ENCODE results near the gene AGAP1.

The AGAP1 gene

DNA sequence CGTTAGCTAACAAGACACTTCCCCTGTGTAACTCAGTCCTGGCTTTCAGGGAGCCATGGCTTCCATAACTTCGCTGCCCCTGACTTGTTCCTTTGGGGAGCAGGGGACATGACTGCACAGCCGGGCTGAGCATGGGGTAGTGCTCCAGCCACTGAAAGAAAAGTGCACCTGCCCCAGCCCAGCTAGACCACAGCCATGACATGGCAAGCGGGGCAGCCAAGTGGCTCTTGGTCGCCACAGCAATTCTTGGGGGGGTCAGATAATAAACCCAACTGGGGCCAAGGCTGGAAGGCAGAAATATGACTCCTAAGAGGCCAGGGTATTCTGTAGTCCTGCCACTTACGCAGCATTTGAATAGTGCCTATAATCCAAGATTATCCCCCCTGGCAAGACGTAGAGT is 385.3 kb downstream of the AGAP1 start:
- no peak for DNase-seq (ENCODE audit: low spot score)

DNA sequence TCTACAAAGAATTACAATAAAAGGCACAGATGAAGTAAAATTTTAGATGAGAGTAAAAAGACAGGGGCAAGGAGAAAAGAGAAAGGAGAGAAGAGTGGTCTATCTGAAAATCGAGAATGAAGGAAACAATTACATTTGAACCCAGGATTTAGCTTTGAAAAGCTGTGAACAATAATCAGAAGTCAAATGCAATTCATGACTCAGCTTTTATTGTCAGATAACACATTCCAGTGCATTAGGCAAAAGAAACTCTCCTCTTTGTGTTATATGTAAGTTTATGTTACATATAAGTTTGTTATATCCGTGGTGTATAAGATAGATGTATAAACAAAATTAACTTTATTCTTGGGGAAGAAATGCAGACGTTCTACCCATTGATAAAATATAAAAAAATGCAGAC is 389.8 kb downstream of the AGAP1 start:
- DNase-seq (ENCODE audit: low spot score) = no peak

DNA sequence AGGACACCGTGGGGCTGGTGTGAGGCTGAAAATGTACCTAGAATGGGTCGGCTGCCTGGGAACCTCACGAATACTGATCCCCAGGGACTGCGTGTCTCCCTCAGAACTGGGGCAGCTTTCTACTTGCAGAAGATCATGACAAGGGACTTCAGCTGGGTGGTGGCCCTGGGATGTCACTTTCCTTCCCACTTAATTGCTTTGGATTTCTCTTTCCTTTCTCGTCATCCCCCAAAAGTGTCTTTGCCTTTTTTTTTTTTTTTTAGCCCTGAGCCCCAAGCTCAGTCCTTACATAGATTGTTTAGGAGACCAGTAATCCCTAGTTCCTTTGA is 395.4 kb downstream of the AGAP1 start:
- DNase-seq (ENCODE audit: low spot score) = no peak

DNA sequence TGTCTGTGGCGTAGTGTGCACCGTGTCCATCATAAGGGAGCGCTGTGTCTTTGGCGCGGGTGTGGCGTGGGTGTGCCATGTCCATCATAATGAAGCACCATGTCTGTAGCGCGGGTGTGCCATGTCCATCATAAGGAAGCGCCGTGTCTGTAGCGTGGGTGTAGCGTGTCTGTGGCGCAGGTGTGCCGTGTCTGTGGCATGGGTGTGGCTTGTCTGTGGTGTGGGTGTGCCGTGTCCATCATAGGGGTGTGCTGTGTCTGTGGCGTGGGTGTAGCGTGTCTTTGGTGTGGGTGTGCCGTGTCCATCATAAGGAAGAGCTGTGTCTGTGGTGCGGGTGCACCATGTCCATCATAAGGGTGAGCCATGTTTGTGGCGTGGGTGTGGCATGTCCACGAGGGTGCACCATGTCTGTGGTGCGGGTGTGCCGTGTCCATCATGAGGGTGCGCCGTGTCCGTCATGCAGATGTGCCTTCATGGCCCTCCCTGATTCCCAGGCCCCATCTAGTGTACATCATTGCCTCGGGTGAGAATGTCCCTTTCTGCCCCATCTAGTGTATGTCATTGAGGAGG is 399.4 kb downstream of the AGAP1 start:
- DNase-seq (ENCODE audit: low spot score) = no peak

DNA sequence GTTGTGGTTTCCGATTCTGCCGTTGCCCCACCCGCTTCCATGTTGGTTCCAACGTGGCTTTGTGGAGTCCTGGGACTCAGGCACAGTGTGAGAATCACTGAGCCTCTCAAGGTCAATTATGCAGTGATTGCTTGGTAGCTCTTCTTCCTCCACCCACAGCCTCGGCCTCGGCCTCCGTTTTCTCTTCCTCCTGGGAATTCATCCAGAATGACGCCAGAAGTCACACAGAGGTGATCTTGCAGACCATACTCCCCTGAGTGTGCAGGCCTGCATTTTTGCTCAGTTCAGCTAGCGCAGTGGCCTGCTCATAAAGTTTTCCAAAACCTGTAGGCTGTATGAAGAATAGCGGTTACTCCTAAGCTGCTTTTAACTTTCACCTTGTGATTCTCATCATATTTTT is 401.0 kb downstream of the AGAP1 start:
- no peak for DNase-seq (ENCODE audit: low spot score)

DNA sequence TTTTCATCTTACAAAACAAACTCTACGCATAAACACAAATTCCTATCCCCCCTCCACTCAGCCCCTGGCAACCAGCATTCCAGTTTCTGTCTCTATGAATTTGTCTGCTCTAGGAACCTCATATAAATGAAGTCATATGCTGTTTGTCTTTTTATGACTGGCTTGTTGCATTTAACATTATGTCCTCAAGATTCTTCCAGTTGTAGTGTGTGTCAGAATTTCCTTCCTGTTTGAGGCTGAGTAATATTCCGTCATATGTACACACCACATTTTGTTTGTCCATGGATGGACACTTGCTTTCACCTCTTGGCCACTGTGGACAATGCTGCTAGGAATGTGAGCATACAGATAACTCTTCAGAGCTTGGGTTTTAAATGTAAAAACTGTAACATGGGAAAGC is 402.2 kb downstream of the AGAP1 start:
- no peak for DNase-seq (ENCODE audit: low spot score)

DNA sequence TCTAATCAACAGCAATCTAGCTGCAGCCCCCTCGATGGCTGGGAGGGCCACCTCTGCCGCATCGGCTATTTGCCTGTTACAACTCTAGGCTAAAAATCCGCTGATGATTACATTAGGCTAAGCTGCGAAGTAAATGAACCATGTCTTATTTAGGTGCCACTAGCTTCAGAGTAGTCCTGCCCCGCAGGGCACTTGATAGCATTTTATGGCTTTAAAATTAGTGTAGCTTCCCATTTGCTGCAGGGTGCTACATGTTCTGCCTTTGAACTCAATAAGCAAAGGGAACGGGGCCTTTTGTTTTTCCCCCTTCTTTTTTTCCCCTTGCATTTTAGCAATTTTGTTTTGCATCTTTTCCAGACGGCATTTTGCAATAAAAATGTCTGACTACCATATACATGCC is 404.1 kb downstream of the AGAP1 start:
- DNase-seq (ENCODE audit: low spot score) = no peak

DNA sequence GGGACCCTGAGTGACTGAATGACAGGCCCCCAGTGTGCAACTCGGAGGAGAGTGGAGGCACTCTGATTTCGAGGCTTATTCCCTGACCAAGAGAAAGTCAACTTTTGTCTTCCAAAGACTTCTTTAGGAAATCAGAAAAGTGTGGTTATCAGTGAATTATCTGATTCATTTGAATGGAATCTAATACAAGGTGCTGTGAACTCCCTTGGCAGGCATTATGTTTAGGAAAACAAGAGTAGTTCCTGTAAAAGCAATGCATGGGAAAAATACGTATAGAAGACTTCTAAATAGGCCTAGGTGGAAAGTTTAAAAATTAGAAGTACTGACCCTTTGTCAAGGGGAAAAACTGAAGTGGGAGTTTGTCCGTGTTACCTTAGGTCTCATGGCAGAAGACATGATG is 404.9 kb downstream of the AGAP1 start:
- no peak for DNase-seq (ENCODE audit: low spot score)

DNA sequence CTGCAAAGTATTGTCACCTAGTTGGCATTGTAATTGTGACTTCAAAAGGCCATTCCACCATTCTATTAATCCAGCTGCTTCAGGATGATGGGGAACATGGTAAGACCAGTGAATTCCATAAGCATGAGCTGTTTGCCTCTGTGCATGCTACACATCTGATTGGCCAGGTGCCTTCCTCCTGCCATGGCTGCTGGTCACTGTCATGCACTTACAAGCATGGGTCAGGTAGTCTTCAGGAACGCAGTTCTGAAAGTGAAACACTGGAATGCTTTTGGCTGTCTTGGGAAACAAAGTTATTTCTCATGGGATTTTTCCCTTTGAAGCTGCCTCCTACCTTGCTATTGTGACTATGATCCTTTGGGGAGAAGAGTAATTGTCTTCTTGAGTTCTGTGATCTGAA is 406.8 kb downstream of the AGAP1 start:
- no peak for DNase-seq (ENCODE audit: low spot score)

DNA sequence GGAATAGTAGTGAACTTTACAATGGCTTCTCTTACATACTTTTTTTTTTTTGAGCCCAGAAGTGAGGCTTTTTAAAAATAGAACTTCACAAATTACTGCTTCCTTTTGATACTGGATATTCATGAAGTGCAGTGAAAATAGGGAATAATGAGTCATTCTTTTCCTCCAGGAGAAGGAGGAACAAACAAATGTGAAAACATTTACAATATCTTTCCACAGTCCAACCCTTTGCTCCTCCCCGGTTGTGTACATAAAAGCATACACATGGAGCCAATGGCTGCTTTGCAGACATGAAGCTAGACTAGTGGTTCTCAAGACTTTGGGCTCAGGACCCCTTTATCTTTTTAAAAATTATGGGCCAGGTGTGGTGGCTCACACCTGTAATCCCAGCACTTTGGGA is 407.4 kb downstream of the AGAP1 start:
- no peak for DNase-seq (ENCODE audit: low spot score)

DNA sequence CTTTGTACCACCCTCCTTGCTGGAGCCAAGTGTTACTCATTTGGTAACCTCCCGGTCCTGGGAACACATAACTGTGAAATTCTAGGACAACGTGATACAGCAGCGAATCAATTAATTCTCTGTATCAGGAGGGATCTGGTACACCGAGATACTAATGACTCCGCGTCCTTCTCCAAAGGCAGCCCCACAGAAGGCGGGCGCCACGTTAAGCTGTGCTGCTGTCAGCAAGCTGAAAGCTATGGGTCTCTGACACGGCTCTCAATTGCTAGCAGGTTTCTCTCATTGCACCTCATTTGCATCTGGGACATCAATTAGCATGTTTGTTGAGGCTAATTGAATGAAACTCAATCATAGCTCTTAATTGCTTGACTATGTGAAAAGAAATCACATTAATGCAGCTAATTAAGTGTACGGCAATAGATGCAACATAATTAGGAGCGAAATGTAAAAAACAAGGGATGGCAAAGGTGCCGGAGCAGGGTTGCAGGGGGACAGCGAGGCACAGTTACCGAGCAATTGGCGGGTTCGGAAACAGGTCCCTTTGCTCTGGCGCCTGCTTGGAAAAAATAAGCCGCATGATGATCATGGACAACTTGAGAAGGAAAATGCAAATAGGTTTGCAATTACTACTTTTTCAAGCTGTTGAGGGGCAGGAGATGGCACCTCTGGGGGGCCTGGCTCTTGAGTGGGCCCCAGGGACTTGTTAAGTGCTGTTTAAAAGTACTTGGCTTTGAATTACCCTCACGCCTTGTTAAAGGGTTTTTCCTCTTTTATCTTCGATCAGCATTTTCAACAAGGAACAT is 410.1 kb downstream of the AGAP1 start:
- no peak for DNase-seq (ENCODE audit: low spot score)

DNA sequence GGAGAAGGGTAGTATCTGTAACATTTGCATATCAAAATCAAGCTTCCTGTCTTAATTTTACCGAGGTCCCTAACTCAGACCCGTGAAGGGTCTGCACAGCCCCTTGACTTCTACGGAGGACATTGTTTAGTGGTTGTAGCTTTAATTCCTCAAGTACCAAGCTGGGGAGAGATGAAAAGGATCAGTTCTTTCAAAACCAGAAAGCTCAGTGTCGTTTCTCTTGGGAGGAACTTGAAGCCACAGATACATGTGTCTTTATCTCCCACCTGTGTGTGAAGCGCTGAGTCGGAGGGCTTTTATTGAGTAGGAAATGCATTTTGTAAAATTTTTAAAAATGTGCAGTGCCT is 410.7 kb downstream of the AGAP1 start:
- no peak for DNase-seq (ENCODE audit: low spot score)

DNA sequence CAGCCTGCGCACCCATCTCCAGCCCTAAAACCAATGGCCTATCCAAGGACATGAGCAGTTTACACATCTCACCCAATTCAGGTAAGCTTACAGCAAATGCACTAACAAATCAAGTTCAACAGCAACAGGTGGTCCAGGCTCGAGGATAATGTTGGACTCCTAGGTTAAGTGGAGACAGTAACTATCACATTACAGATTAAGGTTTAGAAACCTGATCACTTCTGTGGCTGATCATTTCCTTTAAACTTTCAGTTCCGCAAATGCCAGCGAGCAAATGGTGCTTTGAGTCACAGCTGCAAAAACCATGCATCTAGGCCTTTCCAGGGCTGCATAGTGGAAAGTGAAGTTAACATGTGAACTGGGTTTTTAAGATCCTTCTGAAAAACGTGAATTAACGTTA is 415.0 kb downstream of the AGAP1 start:
- DNase-seq (ENCODE audit: low spot score) = no peak

DNA sequence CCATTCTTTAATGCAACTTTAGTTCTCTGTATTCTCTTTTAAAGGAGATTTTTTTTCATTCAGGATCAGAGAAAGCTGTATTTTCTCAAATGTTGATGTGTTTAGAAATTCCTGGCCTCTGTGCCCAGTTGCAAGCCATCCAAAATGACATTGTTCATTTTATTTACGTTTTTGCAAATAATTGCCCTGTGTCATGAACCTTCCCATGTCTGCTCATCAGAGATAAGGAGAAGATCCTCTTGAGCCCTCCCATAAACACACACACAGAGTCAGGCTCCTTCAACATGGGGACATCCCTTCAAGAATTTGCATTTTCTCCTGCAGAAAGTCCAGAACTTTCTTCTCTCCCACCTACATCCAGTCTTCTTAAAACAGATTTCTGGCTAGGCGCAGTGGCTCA is 415.5 kb downstream of the AGAP1 start:
- DNase-seq (ENCODE audit: low spot score) = no peak

DNA sequence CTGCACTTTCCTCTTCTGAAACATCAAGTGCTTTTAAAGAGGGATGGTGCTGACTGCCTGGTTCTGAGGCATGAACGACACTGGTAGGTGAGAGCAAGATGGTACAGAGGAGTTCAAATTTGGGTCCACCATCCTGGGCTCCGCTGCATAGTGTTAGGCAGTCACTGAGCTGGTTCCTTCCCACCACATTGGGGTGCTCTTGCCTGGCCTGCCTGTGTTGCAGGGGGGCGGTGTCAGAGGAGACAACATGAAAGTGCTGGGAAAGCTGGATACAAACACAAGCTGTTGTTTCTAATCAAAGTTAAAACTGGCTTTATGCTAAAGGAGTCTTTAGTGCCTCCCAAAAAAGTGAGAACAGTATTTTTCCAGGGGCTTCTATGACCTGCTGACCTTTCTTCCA is 416.2 kb downstream of the AGAP1 start:
- DNase-seq (ENCODE audit: low spot score) = no peak

DNA sequence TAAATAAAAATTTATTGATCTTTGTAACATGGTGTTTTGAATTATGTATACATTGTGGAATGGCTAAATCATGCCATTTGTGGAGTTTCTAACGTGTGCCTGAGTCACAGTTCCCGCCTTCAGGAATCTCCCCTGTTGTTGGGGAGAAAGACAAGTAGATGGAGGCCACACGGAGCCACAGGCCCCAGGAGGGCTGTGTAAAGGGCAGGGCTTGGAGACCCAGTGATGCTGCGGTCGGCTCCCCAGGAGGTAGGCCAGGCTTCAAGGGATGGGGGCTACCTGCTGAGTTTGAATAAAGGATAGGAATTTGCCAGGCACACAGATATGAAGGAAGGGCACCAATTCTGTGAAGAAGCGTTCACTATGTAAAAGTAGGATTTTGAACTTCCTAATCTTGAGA is 417.3 kb downstream of the AGAP1 start:
- no peak for DNase-seq (ENCODE audit: low spot score)

DNA sequence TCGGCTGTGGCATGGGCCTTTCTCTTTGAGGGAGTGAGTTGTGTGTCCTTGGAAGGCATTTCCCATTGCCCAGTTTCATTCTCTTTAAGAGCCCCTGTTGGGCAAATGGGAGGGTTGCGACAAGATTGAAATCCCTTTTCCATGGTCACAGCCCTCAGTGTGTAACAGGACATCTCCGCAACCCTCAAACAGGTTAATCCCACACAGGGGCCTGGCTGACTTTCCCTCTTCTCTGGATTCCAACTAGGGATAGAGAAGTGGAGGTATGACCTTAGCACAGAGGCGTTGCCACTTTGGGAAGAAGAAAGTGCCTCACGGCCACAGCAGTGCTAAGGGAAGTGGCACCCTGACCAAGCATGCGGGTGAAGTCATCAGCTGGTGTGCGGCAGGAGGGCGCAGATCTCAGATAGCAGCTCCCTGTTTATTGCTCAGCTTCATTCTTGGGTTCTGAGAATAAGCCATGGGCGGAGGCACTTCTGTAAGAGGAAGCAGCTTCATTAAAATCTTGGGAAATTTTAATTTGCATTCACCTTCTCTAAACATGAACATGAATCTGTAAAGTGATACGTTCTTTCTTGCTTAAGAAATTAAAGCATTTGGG is 417.9 kb downstream of the AGAP1 start:
- DNase-seq (ENCODE audit: low spot score) = no peak

DNA sequence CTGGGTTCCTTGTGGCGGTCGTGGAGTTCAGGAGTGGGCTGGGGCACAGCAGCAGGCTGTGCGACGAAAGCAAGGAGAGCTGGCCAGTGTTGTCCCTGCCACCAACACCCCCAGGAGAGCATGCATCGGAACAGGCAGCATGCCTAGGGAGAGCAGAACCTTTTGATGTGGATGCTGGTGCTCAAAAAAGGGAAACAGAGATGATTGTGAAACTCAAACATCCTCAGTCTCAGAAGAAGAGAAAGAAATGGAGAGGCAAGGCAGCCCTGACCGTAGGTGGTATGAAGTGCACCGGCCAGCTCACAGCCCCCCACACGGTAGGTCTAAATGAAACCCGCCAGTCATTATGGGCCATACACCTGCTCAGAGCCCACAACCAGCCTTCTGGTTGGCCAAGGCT is 420.9 kb downstream of the AGAP1 start:
- DNase-seq (ENCODE audit: low spot score) = no peak

DNA sequence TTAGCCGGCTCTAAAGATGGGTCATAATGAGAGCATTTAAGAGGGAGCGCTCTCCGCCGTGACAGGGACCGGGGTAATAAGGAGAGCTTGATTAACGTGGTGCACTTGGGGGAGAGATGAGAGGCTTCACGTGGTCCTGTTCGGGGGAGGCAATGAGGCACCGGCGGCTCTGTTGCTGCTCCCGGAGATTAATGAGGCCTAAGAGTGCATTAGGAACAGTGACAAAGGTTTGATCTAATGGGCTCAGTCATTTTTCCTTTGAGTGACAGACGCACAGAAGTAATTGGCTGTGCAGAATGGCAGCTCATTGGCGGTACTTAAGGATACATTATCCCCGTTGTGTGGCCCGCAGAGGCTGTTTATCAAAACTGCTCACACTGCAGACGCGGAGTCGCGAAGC is 423.7 kb downstream of the AGAP1 start:
- no peak for DNase-seq (ENCODE audit: low spot score)

DNA sequence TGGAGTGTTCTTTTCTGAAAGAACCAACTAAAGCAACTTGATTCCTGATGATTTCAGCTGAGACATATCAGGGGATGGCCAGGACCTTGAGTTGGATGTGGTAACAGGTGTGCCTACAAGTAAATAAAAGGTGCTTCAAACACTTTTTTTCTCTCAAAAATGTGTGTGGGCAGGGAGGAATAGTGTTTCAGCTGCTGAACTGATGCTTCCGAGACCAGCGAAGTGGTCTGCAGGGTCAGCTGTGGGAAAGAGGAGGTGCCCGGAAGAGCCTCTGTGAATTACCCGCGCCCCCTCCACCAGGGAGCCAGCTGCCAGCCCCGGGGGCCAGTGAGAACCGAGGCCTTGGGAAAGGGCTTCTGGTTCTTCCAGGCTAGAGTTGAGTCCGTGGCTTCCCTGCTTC is 425.0 kb downstream of the AGAP1 start:
- DNase-seq (ENCODE audit: low spot score) = no peak

DNA sequence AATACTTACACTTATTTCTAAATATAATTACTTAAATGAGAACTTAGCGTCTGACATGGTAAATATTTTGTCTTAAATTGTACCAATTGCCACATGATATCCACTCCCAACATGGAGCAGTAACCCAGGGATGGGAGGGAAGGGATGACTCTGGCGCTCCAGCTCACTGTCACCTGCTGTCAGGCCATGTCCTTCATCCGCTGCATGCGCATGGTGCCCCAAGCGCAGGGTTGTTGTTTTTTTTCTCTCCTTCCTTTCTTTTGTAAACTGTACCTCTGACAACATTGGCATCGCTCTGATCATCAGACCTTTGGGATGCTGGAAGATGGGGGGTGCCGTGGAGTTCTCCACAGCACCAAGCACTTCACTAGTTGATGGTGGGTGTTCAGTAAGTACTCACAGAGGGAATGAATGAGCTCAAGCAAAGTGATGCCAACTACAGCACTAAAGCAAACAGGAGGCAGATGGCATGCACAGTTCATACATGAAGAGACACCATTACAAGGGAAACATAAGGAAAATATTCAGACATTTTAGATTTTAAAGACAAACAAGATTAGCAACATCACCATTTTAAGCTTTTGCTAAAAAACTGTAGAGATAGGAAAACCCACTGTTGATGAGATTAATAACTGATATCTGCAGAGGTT is 426.5 kb downstream of the AGAP1 start:
- DNase-seq (ENCODE audit: low spot score) = no peak

DNA sequence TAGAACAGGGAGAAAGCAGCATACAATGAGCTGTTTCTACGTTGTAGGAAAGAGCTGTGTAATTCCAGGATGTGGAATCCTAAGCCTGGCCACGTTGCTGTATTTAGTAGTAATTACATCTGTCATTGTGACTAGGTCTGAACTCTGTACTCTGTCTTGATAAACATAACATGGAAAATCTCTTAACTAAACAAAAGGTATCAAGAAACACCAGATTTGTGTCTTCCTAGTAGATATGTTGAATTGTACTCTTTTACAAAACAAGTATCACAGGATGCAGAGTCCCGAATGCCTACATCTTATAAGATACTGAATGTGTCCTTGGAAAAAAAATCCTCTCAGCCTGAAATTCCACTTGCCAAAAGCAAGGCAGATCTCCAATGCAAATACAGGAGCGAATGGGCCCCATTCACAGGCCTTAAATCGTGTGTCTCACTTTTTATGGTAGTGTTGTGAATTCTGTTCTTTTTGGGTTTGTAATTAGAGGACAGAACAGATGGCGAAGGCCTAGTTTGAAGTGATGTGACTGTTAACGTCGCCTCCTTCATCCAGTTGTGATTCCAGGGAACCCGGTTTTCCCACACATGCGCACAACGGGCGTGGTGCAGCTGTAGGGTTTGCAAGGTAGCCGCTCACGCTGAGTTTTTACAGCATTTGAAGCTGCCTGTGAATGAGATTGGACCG is 427.8 kb downstream of the AGAP1 start:
- no peak for DNase-seq (ENCODE audit: low spot score)

DNA sequence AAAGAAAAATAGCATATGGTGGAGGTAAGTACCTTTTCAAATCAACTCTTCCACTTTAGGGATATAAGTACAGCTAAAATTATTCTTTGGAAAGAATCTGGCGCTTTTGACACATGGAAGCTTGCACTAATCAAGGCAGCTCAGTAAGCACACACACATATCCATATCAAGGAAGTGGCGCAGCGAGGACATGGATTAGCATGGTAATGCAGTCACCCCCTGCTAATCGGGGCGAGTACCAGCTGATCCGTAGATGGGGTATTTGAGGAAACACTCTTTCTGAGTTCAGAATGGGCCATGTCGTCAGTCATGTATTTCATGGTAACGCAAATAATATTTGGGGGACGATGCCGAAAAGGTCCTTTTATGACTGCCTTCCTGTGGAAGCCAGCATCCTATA is 429.0 kb downstream of the AGAP1 start:
- no peak for DNase-seq (ENCODE audit: low spot score)

Data from hepatic stellate cell (primary cell).